H1 (cell line): Measurements from ENCODE around the gene GALNT2. TPM values are rescaled to one million over a fixed set of nuclear protein-coding genes. Genes with fewer than 3 reads are reported as not detected.

Experiments used
- BCL11A ChIP-seq, 2 experiments: IDR thresholded peaks; one replicate each; pipeline ENCODE4 v1.6.1; 2011; ENCODE audit warnings: low read depth in 2 of 2, low read length in 2 of 2, mild to moderate bottlenecking in 2 of 2
- CTCF ChIP-seq, 3 experiments: IDR thresholded peaks; 1 replicate in 2 of 3; 2 replicates in 1 of 3; pipeline versions ENCODE4 v1.5.1 to v1.6.1; 2011; ENCODE audit warnings: low read length in 3 of 3, mild to moderate bottlenecking in 3 of 3, inconsistent platforms in 2 of 3, low read depth in 1 of 3, moderate library complexity in 1 of 3; ENCODE audit not compliant: insufficient read depth in 1 of 3; ENCODE audit errors: control extremely low read depth in 1 of 3
- POU5F1 ChIP-seq: IDR thresholded peaks from 2 replicates; pipeline ENCODE4 v1.6.1; 2011; ENCODE audit warnings: low read depth, mild to moderate bottlenecking, low read length, moderate library complexity
- SUZ12 ChIP-seq: fragments of 200-600 bp; sonication (generic); IDR thresholded peaks from 2 replicates; pipeline ENCODE4 v1.6.1; 2012; ENCODE audit warnings: mild to moderate bottlenecking, inconsistent platforms, low read length, moderate library complexity, mixed read lengths
- TEAD4 ChIP-seq: IDR thresholded peaks from 2 replicates; pipeline ENCODE4 v1.6.1; 2012; ENCODE audit warnings: low read depth, low read length, inconsistent platforms, mixed read lengths
- polyA plus RNA-seq, 7 experiments: library from polyadenylated mRNA; depleted of rRNA in 3 of 7; stranded (reverse) in 5 of 7; unstranded in 2 of 7; fragments of >200 nt in 5 of 7; fragments of 200-250 nt in 2 of 7; gene quantifications; 1 replicate in 5 of 7; 2 replicates in 1 of 7; 4 replicates in 1 of 7; pipeline versions ENCODE4 v1.2.1 to v1.2.3, GENCODE V29; 2011 to 2013; ENCODE audit warnings: missing spikeins in 2 of 7, mixed read lengths in 2 of 7
- total RNA-seq: library from RNA; stranded (reverse); fragmentation: NEBNext Ultra II Directional; extraction: Animal tissue kit (Norgen Biotek cat#: 25700); gene quantifications from 2 replicates; pipeline ENCODE4 v1.2.1, GENCODE V29; 2021
- TF ChIP-seq, protein P1 (sequence below): IDR thresholded peaks from 2 replicates; pipeline ENCODE4 v1.6.1; 2011; ENCODE audit warnings: low read length, improper control_type of control experiment

Gene GALNT2
- total and polyA plus RNA-seq, 2 of the 8 experiments (the other 6 are each of a cell fraction or from before 2014, with no cell fraction given): 34.5 to 75.3 TPM

GRCh38 chr1:230066466-230067404 is at the start of gene GALNT2 (continued):
- no peak for TF ChIP-seq CTCF (IDR thresholded peaks at IDR 0.05; ENCODE audit: control extremely low read depth in 1 of 3, insufficient read depth in 1 of 3, low read depth in 1 of 3, low read length in 3 of 3)
- no peak for TF ChIP-seq POU5F1
- TF ChIP-seq SUZ12: no peak
- TF ChIP-seq, protein P1, sequence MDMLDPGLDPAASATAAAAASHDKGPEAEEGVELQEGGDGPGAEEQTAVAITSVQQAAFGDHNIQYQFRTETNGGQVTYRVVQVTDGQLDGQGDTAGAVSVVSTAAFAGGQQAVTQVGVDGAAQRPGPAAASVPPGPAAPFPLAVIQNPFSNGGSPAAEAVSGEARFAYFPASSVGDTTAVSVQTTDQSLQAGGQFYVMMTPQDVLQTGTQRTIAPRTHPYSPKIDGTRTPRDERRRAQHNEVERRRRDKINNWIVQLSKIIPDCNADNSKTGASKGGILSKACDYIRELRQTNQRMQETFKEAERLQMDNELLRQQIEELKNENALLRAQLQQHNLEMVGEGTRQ: peak; percentile 24; the same call in 1 of the 2 replicates
- TF ChIP-seq TEAD4: no peak
- TF ChIP-seq BCL11A (IDR thresholded peaks at IDR 0.05; ENCODE audit: low read depth in 2 of 2, low read length in 2 of 2): no peak
